Liver (tissue), 3 donors: ENCODE results near the gene CD79B.

Experiments used
- ATF3 ChIP-seq: IDR thresholded peaks from 2 replicates; pipeline ENCODE4 v1.6.1; 2016; ENCODE audit warnings: antibody characterized with exemption
- CTCF ChIP-seq: fragments of 150-350 bp; IDR thresholded peaks from 2 replicates; pipeline ENCODE4 v1.5.1; 2017; ENCODE audit warnings: improper control_type of control experiment, low read depth, low read length; ENCODE audit not compliant: missing input control
- GABPA ChIP-seq, 2 donors: IDR thresholded peaks in 1 of 2; conservative IDR thresholded peaks in 1 of 2; 2 replicates each; pipeline ENCODE4 v1.6.1; 2016; ENCODE audit warnings: antibody characterized with exemption in 2 of 2, mild to moderate bottlenecking in 1 of 2, moderate library complexity in 1 of 2
- JUND ChIP-seq, 2 donors: IDR thresholded peaks; 2 replicates each; pipeline ENCODE4 v1.6.1; 2016; ENCODE audit warnings: antibody characterized with exemption in 2 of 2
- MAX ChIP-seq: IDR thresholded peaks from 2 replicates; pipeline ENCODE4 v1.6.1; 2016; ENCODE audit warnings: antibody characterized with exemption
- RAD21 ChIP-seq, 2 donors: IDR thresholded peaks; 2 replicates each; pipeline ENCODE4 v1.6.1; 2016; ENCODE audit warnings: antibody characterized with exemption in 2 of 2, mild to moderate bottlenecking in 2 of 2
- REST ChIP-seq: IDR thresholded peaks from 2 replicates; pipeline ENCODE4 v1.6.1; 2016; ENCODE audit warnings: antibody characterized with exemption, mild to moderate bottlenecking
- RXRA ChIP-seq, 2 donors: IDR thresholded peaks; 2 replicates each; pipeline ENCODE4 v1.6.1; 2017 to 2018; ENCODE audit warnings: antibody characterized with exemption in 2 of 2, mild to moderate bottlenecking in 1 of 2
- YY1 ChIP-seq: IDR thresholded peaks from 2 replicates; pipeline ENCODE4 v1.6.1; 2016; ENCODE audit warnings: antibody characterized with exemption, mild to moderate bottlenecking
- donor health status: healthy.
- donor health status: healthy.

GRCh38 chr17:63960006-63960405 is 27.9 kb upstream of the CD79B start:
- TF ChIP-seq CTCF (no peak), MAX (no peak), RAD21 (IDR thresholded peaks at IDR 0.05) (no peak), JUND (IDR thresholded peaks at IDR 0.05) (no peak), GABPA (IDR thresholded peaks at IDR 0.05 in 1 of 2, conservative IDR thresholded peaks at IDR 0.05 in 1 of 2) (no peak), REST (no peak), RXRA (IDR thresholded peaks at IDR 0.05) (no peak), ATF3 (no peak), YY1 (no peak)
